H7 (cell line): Measurements from ENCODE around the gene ZNF839. TPM values are rescaled to one million over a fixed set of nuclear protein-coding genes. Genes with fewer than 3 reads are reported as not detected.
A peak's percentile ranks its signal among the peaks of the same experiment; 100 is the strongest.
"Not testable (repeated sequence)": the region's sequence is repeated elsewhere in the genome, so short reads cannot be mapped to it uniquely, and the experiment has no call there.

ENCODE experiments used
- DNase-seq: peaks from one replicate; pipeline ENCODE4 v3.0.0; 2012
- H3K27me3 ChIP-seq: 2 replicates; pipeline ENCODE4 v1.6.0; 2011; ENCODE audit warnings: mild to moderate bottlenecking, low read length; ENCODE audit not compliant: control insufficient read depth, insufficient read depth
- H3K36me3 ChIP-seq: replicated peaks from 2 replicates; pipeline ENCODE4 v1.5.1; 2011; ENCODE audit warnings: low read length; ENCODE audit not compliant: control insufficient read depth, insufficient read depth
- H3K4me3 ChIP-seq: 2 replicates; pipeline ENCODE4 v1.5.1; 2011; ENCODE audit warnings: low read depth, mild to moderate bottlenecking, control low read depth, low read length, moderate library complexity; ENCODE audit not compliant: insufficient read depth
- total RNA-seq: library from RNA; depleted of rRNA; stranded (reverse); fragments of >200 nt; shearing (Covaris generic); gene quantifications from 2 replicates; pipeline ENCODE4 v1.2.3, GENCODE V29; 2014

ZNF839 gene
- total RNA-seq, 1 experiment from 2014 or later = 14.9 TPM

DNA sequence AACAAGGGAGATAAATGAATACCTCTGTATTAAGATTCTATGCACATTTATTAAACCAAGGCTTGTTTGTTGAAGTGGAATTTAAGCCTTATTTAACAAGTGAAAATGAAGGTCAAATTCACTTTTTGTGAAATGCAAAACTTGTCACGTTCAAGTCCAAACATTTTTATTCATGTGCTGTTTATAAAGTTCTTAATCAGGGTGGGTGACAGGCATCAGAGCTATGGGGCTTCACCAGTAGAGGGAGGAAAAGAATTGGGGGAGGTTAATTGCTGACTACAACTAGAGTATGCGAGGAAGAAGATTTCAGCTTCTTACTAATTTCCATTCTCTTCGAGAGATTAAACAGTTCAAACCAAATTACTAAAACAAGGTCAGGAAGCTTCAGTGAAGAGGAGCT, 24.3 kb upstream of the ZNF839 start:
- no peak overlapping the region for H3K4me3 ChIP-seq
- no peaks in the 10 kb centered on the region for H3K36me3 ChIP-seq
- no peaks in the 10 kb centered on the region for H3K27me3 ChIP-seq
- peak; percentile 70 for DNase-seq

- Histone ChIP-seq H3K36me3 (no peaks in the 10 kb centered on the region), H3K27me3 (no peaks in the 10 kb centered on the region), H3K4me3 (no peak overlapping the region)
- no peak for DNase-seq
Observed at GRCh38 chr14:102297436-102298170, 21.9 kb upstream of the ZNF839 start.

DNA sequence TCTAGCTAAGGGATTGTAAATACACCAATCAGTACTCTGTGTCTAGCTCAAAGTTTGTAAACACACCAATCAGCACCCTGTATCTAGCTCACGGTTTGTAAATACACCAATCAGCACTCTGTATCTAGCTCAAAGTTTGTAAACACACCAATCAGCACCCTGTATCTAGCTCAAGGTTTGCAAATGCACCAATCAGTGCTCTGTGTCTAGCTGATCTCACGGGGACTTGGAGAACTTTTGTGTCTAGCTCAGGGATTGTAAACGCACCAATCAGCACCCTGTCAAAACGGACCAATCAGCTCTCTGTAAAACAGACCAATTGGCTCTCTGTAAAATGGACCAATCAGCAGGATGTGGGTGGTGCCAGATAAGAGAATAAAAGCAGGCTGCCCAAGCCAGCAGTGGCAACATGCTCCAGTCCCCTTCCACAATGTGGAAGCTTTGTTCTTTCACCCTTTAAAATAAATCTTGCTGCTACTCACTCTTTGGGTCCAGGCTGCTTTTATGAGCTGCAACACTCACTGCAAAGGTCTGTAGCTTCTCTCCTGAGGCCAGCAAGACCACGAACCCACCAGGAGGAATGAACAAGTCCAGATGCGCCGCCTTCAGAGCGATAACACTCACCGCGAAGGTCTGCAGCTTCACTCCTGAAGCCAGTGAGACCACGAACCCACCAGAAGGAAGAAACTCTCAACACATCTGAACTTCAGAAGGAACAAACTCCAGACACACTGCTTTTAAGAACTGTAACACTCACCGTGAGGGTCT, 21.1 kb upstream of the ZNF839 start:
- DNase-seq = not testable (repeated sequence)

GRCh38 chr14:102303664-102304063, 15.9 kb upstream of the ZNF839 start:
- DNase-seq = no peak
- Histone ChIP-seq H3K36me3 (no peaks in the 10 kb centered on the region), H3K4me3 (no peak overlapping the region), H3K27me3 (no peaks in the 10 kb centered on the region; the same call in 1 of the 2 replicates)

More for the DNA sequence above, 21.1 kb upstream of the ZNF839 start:
- H3K27me3 ChIP-seq, H3K36me3 ChIP-seq, H3K4me3 ChIP-seq: not testable (repeated sequence)

- Histone ChIP-seq H3K36me3 (no peaks in the 10 kb centered on the region), H3K4me3 (peak within 1 kb of the TSS; percentile 69), H3K27me3 (no peaks in the 10 kb centered on the region; the same call in 1 of the 2 replicates)
- peak; percentile 98 for DNase-seq
Observed at GRCh38 chr14:102304611-102305506, 14.7 kb upstream of the ZNF839 start, which contains the start of gene MOK. TSS of gene MOK (minus strand) at chr14:102305164. CDS start at chr14:102304968, 196 bp downstream.

GRCh38 chr14:102314242-102315011, 5.1 kb upstream of the ZNF839 start:
- Histone ChIP-seq H3K36me3 (no peaks in the 10 kb centered on the region), H3K4me3 (peak overlapping the region; percentile 54), H3K27me3 (peaks cover 4% of the 10 kb centered on the region)
- peak; percentile 92 for DNase-seq

- Histone ChIP-seq H3K4me3 (no peak overlapping the region; the same call in 1 of the 2 replicates), H3K27me3 (peaks cover 4% of the 10 kb centered on the region)
- DNase-seq = peak; percentile 45
Observed at GRCh38 chr14:102315121-102315520, 4.4 kb upstream of the ZNF839 start.

GRCh38 chr14:102316338-102316742, 3.2 kb upstream of the ZNF839 start:
- Histone ChIP-seq H3K36me3 (no peaks in the 10 kb centered on the region), H3K4me3 (peak overlapping the region; percentile 60), H3K27me3 (peaks cover 4% of the 10 kb centered on the region)
- no peak for DNase-seq

More at GRCh38 chr14:102315121-102315520, 4.4 kb upstream of the ZNF839 start:
- no peaks in the 10 kb centered on the region for H3K36me3 ChIP-seq

GRCh38 chr14:102316743-102317563, 2.6 kb upstream of the ZNF839 start:
- DNase-seq = peak; percentile 96
- H3K4me3 ChIP-seq = peak overlapping the region; percentile 69
- peaks cover 4% of the 10 kb centered on the region for H3K27me3 ChIP-seq
- no peaks in the 10 kb centered on the region for H3K36me3 ChIP-seq

GRCh38 chr14:102317564-102318248, 1.8 kb upstream of the ZNF839 start:
- no peak for DNase-seq
- H3K36me3 ChIP-seq = no peaks in the 10 kb centered on the region
- peaks cover 4% of the 10 kb centered on the region for H3K27me3 ChIP-seq
- peak overlapping the region; percentile 69 for H3K4me3 ChIP-seq

DNA sequence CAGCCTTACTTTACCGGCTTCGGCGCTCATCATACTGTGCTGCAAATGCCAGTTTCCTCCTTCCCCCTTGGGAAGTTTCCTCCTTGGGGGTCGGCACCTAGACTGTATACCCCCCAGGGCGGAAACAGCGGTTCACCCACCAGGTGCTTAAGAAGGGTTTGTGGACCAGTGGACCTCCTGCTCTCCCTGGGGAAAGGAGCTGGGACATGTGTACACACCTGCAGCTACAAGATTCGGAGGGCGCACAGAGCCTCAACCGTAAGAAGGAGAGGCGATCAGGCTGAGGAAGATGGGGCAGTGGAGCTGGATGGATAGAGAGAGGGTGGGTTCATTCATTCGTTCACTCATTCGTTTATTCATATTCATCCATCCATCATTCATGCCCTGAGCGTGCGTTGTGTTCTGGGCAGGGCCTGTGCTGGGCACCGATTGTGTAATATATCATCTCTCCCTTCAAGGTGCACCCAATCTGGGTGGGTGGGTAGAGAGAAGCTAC, 717 bp upstream of the ZNF839 start:
- Histone ChIP-seq H3K27me3 (peaks cover 2% of the 10 kb centered on the region; the same call in 1 of the 2 replicates), H3K4me3 (peak overlapping the region; percentile 89), H3K36me3 (no peaks in the 10 kb centered on the region)
- DNase-seq = no peak

DNA sequence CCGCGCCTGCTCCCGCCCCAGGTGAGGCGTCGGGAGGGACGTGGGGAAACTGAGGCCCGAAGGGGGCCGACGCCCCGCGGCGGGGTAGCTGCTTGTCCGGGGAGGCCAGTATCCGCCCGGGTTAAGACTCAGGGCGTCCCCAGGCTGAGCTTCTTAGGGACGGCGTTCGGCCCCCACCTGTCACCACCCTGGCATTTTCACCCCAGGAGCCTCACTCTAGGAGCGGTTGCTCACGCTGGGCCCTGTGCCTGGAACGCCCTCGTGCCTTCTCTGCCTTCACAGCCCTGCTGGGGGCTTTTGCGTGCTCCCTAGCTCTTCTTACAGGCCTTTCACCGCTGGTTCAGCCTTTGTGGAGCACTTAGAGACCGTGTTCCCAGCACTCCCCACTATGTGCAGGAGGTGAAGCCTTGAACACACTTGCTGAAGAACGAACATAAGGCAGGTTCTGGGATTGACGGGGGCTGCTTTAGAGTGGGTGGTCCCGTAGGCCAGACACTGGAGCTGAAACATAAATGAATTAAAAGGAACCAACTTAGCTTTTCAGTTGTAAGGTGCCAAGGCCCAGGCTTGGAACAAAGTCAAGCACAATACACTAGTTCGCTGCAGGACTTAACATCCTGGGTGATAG, 601 bp downstream of the ZNF839 start:
- H3K36me3 ChIP-seq = no peaks in the 10 kb centered on the region
- DNase-seq = no peak
- peaks cover under 1% of the 10 kb centered on the region; the same call in 1 of the 2 replicates for H3K27me3 ChIP-seq
- peak overlapping the region; percentile 89 for H3K4me3 ChIP-seq
